HepG2 (cell line): ENCODE data around the gene MT1M. TPM values are rescaled to one million over a fixed set of nuclear protein-coding genes. Genes with fewer than 3 reads are reported as not detected.

Source experiments
- ATF7-NPFF ChIP-seq: sonication (generic); formaldehyde crosslinking; IDR thresholded peaks from 2 replicates; pipeline ENCODE4 v1.8.1; 2023; ENCODE audit warnings: mild to moderate bottlenecking, low read depth, missing genetic modification reagents, moderate library complexity
- CC2D1A ChIP-seq: sonication (generic); formaldehyde crosslinking; IDR thresholded peaks from 2 replicates; pipeline ENCODE4 v1.8.1; 2023; ENCODE audit warnings: mild to moderate bottlenecking, missing genetic modification reagents
- CENPX ChIP-seq: sonication (generic); formaldehyde crosslinking; IDR thresholded peaks from 2 replicates; pipeline ENCODE4 v1.9.0; 2021; ENCODE audit warnings: mild to moderate bottlenecking, missing genetic modification reagents, moderate library complexity
- CREB1 ChIP-seq, 2 experiments: fragments of 450-650 bp in 1 of 2; IDR thresholded peaks; 2 replicates each; pipeline ENCODE4 v1.6.1; 2016 to 2017; ENCODE audit warnings: control low read depth in 1 of 2, mild to moderate bottlenecking in 1 of 2, missing compliant biosample characterization in 1 of 2, missing genetic modification characterization in 1 of 2
- CSRNP1 ChIP-seq: sonication (generic); formaldehyde crosslinking; IDR thresholded peaks from 2 replicates; pipeline ENCODE4 v1.8.1; 2023; ENCODE audit warnings: mild to moderate bottlenecking, missing genetic modification reagents
- DRAP1 ChIP-seq: IDR thresholded peaks from 2 replicates; pipeline ENCODE4 v1.6.1; 2016; ENCODE audit warnings: missing genetic modification reagents, missing compliant biosample characterization
- GATAD1 ChIP-seq: IDR thresholded peaks from 2 replicates; pipeline ENCODE4 v1.6.1; 2016; ENCODE audit warnings: missing genetic modification reagents, missing compliant biosample characterization
- HOXA3 ChIP-seq: sonication (generic); formaldehyde crosslinking; IDR thresholded peaks from 2 replicates; pipeline ENCODE4 v1.5.0; 2020; ENCODE audit warnings: missing genetic modification reagents
- JUN ChIP-seq: sonication (generic); formaldehyde crosslinking; IDR thresholded peaks from 2 replicates; pipeline ENCODE4 v1.4.0; 2020; ENCODE audit warnings: mild to moderate bottlenecking, missing genetic modification reagents
- JUNB ChIP-seq: sonication (generic); formaldehyde crosslinking; IDR thresholded peaks from 2 replicates; pipeline ENCODE4 v1.8.0; 2022; ENCODE audit warnings: missing genetic modification reagents, mild to moderate bottlenecking, borderline replicate concordance
- MEF2D ChIP-seq: sonication (generic); formaldehyde crosslinking; IDR thresholded peaks from 2 replicates; pipeline ENCODE4 v1.5.1; 2020; ENCODE audit warnings: mild to moderate bottlenecking, missing genetic modification reagents
- NRL ChIP-seq: sonication (generic); formaldehyde crosslinking; IDR thresholded peaks from 2 replicates; pipeline ENCODE4 v1.5.0; 2020; ENCODE audit warnings: missing genetic modification reagents, mild to moderate bottlenecking, moderate library complexity, borderline replicate concordance
- PHF20 ChIP-seq: sonication (generic); formaldehyde crosslinking; IDR thresholded peaks from 2 replicates; pipeline ENCODE4 v1.5.0; 2020; ENCODE audit warnings: mild to moderate bottlenecking, missing genetic modification reagents
- SPEN ChIP-seq: sonication (generic); formaldehyde crosslinking; IDR thresholded peaks from 2 replicates; pipeline ENCODE4 v1.5.1; 2020; ENCODE audit warnings: low read depth, mild to moderate bottlenecking, missing genetic modification reagents
- ZNF510 ChIP-seq: sonication (generic); formaldehyde crosslinking; IDR thresholded peaks from 2 replicates; pipeline ENCODE4 v1.4.0; 2020; ENCODE audit warnings: low read depth, mild to moderate bottlenecking, missing genetic modification reagents
- ZNF547 ChIP-seq: sonication (generic); formaldehyde crosslinking; IDR thresholded peaks from 2 replicates; pipeline ENCODE4 v1.5.1; 2020; ENCODE audit warnings: mild to moderate bottlenecking, missing genetic modification reagents
- ZNF605 ChIP-seq: sonication (generic); formaldehyde crosslinking; IDR thresholded peaks from 2 replicates; pipeline ENCODE4 v1.8.0; 2022; ENCODE audit warnings: mild to moderate bottlenecking, missing genetic modification reagents
- ZNF839 ChIP-seq: sonication (generic); formaldehyde crosslinking; IDR thresholded peaks from 2 replicates; pipeline ENCODE4 v1.4.0; 2020; ENCODE audit warnings: missing genetic modification reagents, mild to moderate bottlenecking, borderline replicate concordance
- ZSCAN22 ChIP-seq: sonication (generic); formaldehyde crosslinking; IDR thresholded peaks from 2 replicates; pipeline ENCODE4 v1.4.0; 2020; ENCODE audit warnings: mild to moderate bottlenecking, missing genetic modification reagents
- polyA plus RNA-seq, 8 experiments: library from polyadenylated mRNA; depleted of rRNA in 3 of 8; stranded (reverse) in 7 of 8; unstranded in 1 of 8; fragments of >200 nt; fragmentation: Illumina TruSeq in 4 of 8; extraction: Trizol in 4 of 8; gene quantifications; 2 replicates each; pipeline versions ENCODE4 v1.2.1 to v1.2.3, GENCODE V29; 2011 to 2016; ENCODE audit warnings: low read depth in 4 of 8, missing spikeins in 1 of 8, mixed read lengths in 1 of 8; ENCODE audit not compliant: insufficient read depth in 1 of 8
- total RNA-seq, 5 experiments: library from RNA; depleted of rRNA; stranded (reverse); fragments of >200 nt; fragmentation: Illumina TruSeq; extraction: Trizol; gene quantifications; 2 replicates each; pipeline ENCODE4 v1.2.3, GENCODE V29; 2016; ENCODE audit warnings: low read depth in 1 of 5
- TF ChIP-seq, protein P1 (sequence below): sonication (generic); formaldehyde crosslinking; conservative IDR thresholded peaks from 2 replicates; pipeline ENCODE4 v1.8.0; 2022; ENCODE audit warnings: low read depth, missing genetic modification reagents
- TF ChIP-seq, protein P2 (sequence below): sonication (generic); formaldehyde crosslinking; IDR thresholded peaks from 2 replicates; pipeline ENCODE4 v1.5.1; 2020; ENCODE audit warnings: mild to moderate bottlenecking, missing genetic modification reagents, moderate library complexity
- TF ChIP-seq, protein P3 (sequence below): sonication (generic); formaldehyde crosslinking; IDR thresholded peaks from 2 replicates; pipeline ENCODE4 v1.9.0; 2021; ENCODE audit warnings: missing genetic modification reagents, borderline replicate concordance
- TF ChIP-seq, protein P4 (sequence below): sonication (generic); formaldehyde crosslinking; IDR thresholded peaks from 2 replicates; pipeline ENCODE4 v1.4.0; 2020; ENCODE audit warnings: missing genetic modification reagents, borderline replicate concordance

The MT1M gene
- total and polyA plus RNA-seq, 2 of the 13 experiments (the other 11 are each of a cell fraction or from before 2014, with no cell fraction given) = 4.6 TPM; not detected in 1

DNA sequence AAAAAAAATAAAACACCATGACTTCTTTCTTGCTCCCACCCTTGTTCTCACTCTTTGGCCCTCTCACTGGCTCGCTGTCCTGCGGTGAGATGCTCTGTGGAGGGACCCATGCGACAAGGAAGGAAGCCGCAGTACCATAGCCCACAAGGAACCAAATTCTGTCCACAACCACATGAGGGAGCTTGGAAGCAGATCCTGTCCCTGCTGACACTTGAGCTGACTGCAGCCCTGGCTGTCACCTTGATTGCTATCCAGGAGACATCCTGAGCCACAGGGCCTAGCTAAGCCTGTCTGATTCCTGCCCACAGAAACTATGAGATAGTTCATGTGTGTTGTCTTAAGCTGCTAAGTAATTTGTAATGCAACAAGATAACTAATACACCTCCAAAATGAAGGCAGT is 28.9 kb upstream of the MT1M start (continued):
- no peak for TF ChIP-seq CC2D1A (CRISPR knock-in tag)
- TF ChIP-seq, protein P1, sequence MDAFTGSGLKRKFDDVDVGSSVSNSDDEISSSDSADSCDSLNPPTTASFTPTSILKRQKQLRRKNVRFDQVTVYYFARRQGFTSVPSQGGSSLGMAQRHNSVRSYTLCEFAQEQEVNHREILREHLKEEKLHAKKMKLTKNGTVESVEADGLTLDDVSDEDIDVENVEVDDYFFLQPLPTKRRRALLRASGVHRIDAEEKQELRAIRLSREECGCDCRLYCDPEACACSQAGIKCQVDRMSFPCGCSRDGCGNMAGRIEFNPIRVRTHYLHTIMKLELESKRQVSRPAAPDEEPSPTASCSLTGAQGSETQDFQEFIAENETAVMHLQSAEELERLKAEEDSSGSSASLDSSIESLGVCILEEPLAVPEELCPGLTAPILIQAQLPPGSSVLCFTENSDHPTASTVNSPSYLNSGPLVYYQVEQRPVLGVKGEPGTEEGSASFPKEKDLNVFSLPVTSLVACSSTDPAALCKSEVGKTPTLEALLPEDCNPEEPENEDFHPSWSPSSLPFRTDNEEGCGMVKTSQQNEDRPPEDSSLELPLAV (CRISPR knock-in tag) = no peak
- TF ChIP-seq, protein P2, sequence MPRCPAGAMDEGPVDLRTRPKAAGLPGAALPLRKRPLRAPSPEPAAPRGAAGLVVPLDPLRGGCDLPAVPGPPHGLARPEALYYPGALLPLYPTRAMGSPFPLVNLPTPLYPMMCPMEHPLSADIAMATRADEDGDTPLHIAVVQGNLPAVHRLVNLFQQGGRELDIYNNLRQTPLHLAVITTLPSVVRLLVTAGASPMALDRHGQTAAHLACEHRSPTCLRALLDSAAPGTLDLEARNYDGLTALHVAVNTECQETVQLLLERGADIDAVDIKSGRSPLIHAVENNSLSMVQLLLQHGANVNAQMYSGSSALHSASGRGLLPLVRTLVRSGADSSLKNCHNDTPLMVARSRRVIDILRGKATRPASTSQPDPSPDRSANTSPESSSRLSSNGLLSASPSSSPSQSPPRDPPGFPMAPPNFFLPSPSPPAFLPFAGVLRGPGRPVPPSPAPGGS (CRISPR knock-in tag) = no peak
- no peak for TF ChIP-seq ZNF839 (CRISPR knock-in tag)
- TF ChIP-seq MEF2D = no peak
- no peak for TF ChIP-seq ZSCAN22 (CRISPR knock-in tag)
- TF ChIP-seq, protein P3, sequence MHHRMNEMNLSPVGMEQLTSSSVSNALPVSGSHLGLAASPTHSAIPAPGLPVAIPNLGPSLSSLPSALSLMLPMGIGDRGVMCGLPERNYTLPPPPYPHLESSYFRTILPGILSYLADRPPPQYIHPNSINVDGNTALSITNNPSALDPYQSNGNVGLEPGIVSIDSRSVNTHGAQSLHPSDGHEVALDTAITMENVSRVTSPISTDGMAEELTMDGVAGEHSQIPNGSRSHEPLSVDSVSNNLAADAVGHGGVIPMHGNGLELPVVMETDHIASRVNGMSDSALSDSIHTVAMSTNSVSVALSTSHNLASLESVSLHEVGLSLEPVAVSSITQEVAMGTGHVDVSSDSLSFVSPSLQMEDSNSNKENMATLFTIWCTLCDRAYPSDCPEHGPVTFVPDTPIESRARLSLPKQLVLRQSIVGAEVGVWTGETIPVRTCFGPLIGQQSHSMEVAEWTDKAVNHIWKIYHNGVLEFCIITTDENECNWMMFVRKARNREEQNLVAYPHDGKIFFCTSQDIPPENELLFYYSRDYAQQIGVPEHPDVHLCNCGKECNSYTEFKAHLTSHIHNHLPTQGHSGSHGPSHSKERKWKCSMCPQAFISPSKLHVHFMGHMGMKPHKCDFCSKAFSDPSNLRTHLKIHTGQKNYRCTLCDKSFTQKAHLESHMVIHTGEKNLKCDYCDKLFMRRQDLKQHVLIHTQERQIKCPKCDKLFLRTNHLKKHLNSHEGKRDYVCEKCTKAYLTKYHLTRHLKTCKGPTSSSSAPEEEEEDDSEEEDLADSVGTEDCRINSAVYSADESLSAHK = no peak
- no peak for TF ChIP-seq JUN (CRISPR knock-in tag)
- no peak for TF ChIP-seq ZNF605 (CRISPR knock-in tag)
- no peak for TF ChIP-seq CENPX (CRISPR knock-in tag)
- TF ChIP-seq PHF20 (CRISPR knock-in tag) = no peak
- TF ChIP-seq DRAP1 (CRISPR knock-in tag) = 0 out of 2 replicates have a peak, but pooled peaks have one; percentile 34
- TF ChIP-seq ZNF510 = no peak
- no peak for TF ChIP-seq ZNF547 (CRISPR knock-in tag)
- TF ChIP-seq JUNB (CRISPR knock-in tag) = no peak
- no peak for TF ChIP-seq HOXA3
- peak; percentile 48 for TF ChIP-seq GATAD1 (CRISPR knock-in tag)
- no peak for TF ChIP-seq ATF7-NPFF (CRISPR knock-in tag)
- TF ChIP-seq CREB1 (IDR thresholded peaks at IDR 0.05) = no peak
- TF ChIP-seq CREB1 (CRISPR knock-in tag; IDR thresholded peaks at IDR 0.05) = no peak
- no peak for TF ChIP-seq CSRNP1 (CRISPR knock-in tag)
- TF ChIP-seq NRL = no peak
- TF ChIP-seq SPEN = peak; percentile 69
- TF ChIP-seq, protein P4, sequence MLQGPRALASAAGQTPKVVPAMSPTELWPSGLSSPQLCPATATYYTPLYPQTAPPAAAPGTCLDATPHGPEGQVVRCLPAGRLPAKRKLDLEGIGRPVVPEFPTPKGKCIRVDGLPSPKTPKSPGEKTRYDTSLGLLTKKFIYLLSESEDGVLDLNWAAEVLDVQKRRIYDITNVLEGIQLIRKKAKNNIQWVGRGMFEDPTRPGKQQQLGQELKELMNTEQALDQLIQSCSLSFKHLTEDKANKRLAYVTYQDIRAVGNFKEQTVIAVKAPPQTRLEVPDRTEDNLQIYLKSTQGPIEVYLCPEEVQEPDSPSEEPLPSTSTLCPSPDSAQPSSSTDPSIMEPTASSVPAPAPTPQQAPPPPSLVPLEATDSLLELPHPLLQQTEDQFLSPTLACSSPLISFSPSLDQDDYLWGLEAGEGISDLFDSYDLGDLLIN (CRISPR knock-in tag) = no peak
